ENCODE results near the gene ENTPD1.
"Not testable (repeated sequence)": the region's sequence is repeated elsewhere in the genome, so short reads cannot be mapped to it uniquely, and the experiment has no call there.

- not testable (repeated sequence) for TF ChIP-seq JUNB (IDR thresholded peaks at IDR 0.05); CTCF (IDR thresholded peaks at IDR 0.05); POLR2A (IDR thresholded peaks at IDR 0.05; ENCODE audit: low read length); EP300 (IDR thresholded peaks at IDR 0.05); FOSB (CRISPR knock-in tag; IDR thresholded peaks at IDR 0.05)
Measured at GRCh38 chr10:95874783-95875182, 118.8 kb downstream of the ENTPD1 start.
